ENCODE results near the gene FHIT.
A peak's percentile ranks its signal among the peaks of the same experiment; 100 is the strongest.
"Not testable (repeated sequence)": the region's sequence is repeated elsewhere in the genome, so short reads cannot be mapped to it uniquely, and the experiment has no call there.

FHIT gene

GRCh38 chr3:61053781-61054496 lies 197.3 kb downstream of the FHIT start:
- DNase-seq: no peak

GRCh38 chr3:61052851-61053250 lies 198.4 kb downstream of the FHIT start:
- no peak for DNase-seq

- no peak for DNase-seq
These were observed 199.6 kb downstream of the FHIT start for GRCh38 chr3:61051666-61052065.

- not testable (repeated sequence) for DNase-seq
These were observed 206.1 kb downstream of the FHIT start for GRCh38 chr3:61045169-61045568.

GRCh38 chr3:61043156-61043555 lies 208.1 kb downstream of the FHIT start:
- no peak for DNase-seq

- DNase-seq: no peak
These were observed 210.6 kb downstream of the FHIT start for GRCh38 chr3:61040618-61041017.

GRCh38 chr3:61035573-61035972 lies 215.7 kb downstream of the FHIT start:
- DNase-seq: no peak

- no peak for DNase-seq
These were observed 218.3 kb downstream of the FHIT start for GRCh38 chr3:61032991-61033390.

GRCh38 chr3:61031503-61031902 lies 219.7 kb downstream of the FHIT start:
- DNase-seq: no peak

- DNase-seq: no peak
These were observed 220.7 kb downstream of the FHIT start for GRCh38 chr3:61030469-61031035.

- DNase-seq: no peak
These were observed 222.1 kb downstream of the FHIT start for GRCh38 chr3:61029194-61029593.

- DNase-seq: no peak
These were observed 232.4 kb downstream of the FHIT start for GRCh38 chr3:61018807-61019206.

GRCh38 chr3:61017028-61017427 lies 234.2 kb downstream of the FHIT start:
- DNase-seq: not testable (repeated sequence)

- no peak for DNase-seq
These were observed 235.4 kb downstream of the FHIT start for GRCh38 chr3:61015859-61016258.

GRCh38 chr3:61015408-61015807 lies 235.8 kb downstream of the FHIT start:
- no peak for DNase-seq

- DNase-seq: peak; percentile 48 to 62 (median 54)
These were observed 242.3 kb downstream of the FHIT start for GRCh38 chr3:61008998-61009380.

- peak in 1 of 3 donors; percentile 10 for DNase-seq
These were observed 242.9 kb downstream of the FHIT start for GRCh38 chr3:61008153-61008997.

GRCh38 chr3:61005591-61005990 lies 245.7 kb downstream of the FHIT start:
- no peak for DNase-seq

GRCh38 chr3:60998858-60999257 lies 252.4 kb downstream of the FHIT start:
- DNase-seq: no peak

GRCh38 chr3:60992395-60992794 lies 258.9 kb downstream of the FHIT start:
- DNase-seq: peak; percentile 46 to 63 (median 59)

GRCh38 chr3:60990442-60990730 lies 260.9 kb downstream of the FHIT start:
- DNase-seq: no peak

GRCh38 chr3:60989626-60990441 lies 261.4 kb downstream of the FHIT start:
- no peak for DNase-seq

- not testable (repeated sequence) for DNase-seq
These were observed 264.1 kb downstream of the FHIT start for GRCh38 chr3:60987191-60987590.
